Adrenal gland (tissue), 5 donors: ENCODE results near the gene OSBP.

Experiments used
- POLR2A ChIP-seq, 2 donors: fragments of 450-650 bp; IDR thresholded peaks; one replicate each; pipeline ENCODE4 v1.6.1; 2017; ENCODE audit warnings: antibody characterized with exemption in 2 of 2, mild to moderate bottlenecking in 2 of 2, moderate library complexity in 1 of 2
- TF ChIP-seq, protein P1 (sequence below), 6 experiments: fragments of 450-650 bp in 4 of 6; fragments of 200-600 bp in 2 of 6; sonication (generic) in 1 of 6; IDR thresholded peaks; 1 replicate in 5 of 6; 2 replicates in 1 of 6; pipeline versions ENCODE4 v1.5.1 to v1.8.0; 2016 to 2021; ENCODE audit warnings: antibody characterized with exemption in 6 of 6, mild to moderate bottlenecking in 2 of 6, moderate library complexity in 1 of 6
- donor health status: DM: no; HTN: no; CAD: no.

DNA sequence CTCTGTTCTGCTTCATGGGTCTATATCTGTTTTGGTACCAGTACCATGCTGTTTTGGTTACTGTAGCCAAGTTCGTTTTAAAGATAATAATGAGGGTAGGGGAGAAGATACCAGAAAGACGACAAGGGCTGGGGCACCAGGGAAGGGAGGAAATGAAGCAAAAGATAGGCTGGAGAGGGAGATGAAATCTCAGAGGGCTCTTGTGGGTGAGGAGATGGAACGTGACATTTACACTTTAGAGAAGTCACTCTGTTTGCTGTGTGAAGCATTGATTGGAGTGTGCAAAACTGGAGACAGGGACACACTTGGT, 70.8 kb downstream of the OSBP start:
- TF ChIP-seq POLR2A (IDR thresholded peaks at IDR 0.05) = no peak
- TF ChIP-seq, protein P1, sequence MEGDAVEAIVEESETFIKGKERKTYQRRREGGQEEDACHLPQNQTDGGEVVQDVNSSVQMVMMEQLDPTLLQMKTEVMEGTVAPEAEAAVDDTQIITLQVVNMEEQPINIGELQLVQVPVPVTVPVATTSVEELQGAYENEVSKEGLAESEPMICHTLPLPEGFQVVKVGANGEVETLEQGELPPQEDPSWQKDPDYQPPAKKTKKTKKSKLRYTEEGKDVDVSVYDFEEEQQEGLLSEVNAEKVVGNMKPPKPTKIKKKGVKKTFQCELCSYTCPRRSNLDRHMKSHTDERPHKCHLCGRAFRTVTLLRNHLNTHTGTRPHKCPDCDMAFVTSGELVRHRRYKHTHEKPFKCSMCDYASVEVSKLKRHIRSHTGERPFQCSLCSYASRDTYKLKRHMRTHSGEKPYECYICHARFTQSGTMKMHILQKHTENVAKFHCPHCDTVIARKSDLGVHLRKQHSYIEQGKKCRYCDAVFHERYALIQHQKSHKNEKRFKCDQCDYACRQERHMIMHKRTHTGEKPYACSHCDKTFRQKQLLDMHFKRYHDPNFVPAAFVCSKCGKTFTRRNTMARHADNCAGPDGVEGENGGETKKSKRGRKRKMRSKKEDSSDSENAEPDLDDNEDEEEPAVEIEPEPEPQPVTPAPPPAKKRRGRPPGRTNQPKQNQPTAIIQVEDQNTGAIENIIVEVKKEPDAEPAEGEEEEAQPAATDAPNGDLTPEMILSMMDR (IDR thresholded peaks at IDR 0.05) = no peak
